Measurements from ENCODE around the gene SLC39A12.

Gene SLC39A12

DNA sequence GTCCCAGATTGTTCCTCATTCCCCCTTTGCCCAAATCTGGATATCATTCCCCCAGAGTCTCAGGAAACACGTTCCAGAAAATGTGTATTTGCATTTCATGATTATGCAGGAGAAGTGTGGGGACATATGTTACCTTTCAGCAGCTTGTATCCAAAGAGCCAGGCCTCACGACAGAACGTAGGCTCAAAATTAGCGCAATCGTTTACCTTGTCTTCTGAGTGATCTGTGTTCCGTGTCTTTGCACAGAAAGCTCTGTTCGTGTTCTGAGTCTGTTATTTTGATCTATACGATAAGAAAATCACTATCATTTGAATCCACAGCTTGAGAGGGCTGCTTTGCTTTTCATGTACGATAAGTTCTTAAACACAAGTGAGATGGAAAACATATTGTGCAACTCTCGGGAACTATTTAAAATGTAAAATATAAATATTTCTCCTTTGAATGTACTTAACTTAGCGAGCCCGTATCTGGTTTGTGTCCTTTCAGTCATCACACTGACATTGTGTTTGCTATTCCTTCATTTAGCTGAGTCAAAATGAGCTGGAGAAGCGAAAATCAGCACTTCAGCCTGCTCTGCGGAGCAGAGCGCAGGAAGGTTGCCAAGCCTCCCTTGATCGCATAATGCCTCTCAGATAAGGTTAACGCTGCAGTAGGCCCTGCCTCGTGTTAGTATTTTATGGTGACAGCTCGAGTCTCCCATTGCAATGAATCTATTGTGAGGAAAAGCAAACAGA, 108.3 kb downstream of the SLC39A12 start:
- no peak for DNase-seq (ENCODE audit: low spot score)

DNA sequence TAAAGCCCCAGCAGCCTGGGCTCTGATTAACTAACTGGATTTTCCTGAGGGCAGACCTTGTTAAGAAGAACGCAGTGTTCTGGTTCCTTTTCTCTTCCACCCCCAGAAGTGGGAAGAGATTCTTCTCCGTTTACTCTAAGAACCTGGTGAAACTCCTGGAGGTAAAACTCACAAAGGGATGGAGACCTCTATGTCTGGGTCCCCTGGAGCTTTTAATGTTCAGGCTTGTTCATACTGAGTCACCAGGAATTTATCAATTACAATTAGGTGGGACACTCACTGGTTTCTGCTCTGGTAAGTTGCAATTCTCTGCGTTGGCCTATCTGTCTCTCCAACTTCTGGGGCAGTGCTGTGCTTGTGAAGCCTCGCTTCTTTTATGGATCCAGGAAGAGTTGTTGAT, 115.2 kb downstream of the SLC39A12 start:
- no peak for DNase-seq (ENCODE audit: low spot score)

DNA sequence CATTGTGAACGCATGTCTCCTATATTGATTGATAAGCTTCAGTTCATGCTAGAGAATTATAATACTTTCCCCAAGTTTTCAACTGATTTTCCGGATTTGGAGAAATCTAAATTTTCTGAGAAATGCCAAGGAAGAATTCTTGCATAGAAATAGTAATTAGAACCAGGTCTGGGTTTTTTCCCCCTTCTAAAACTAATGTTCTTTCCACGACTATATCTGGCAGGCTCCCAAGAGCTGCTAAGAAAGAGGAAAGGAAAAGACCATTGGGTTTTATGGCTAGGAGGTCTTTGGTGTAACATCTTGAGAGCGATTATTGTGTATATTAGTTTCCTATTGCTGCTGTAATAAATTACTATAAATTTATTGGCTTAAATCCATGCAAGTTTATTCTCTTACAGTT, 116.7 kb downstream of the SLC39A12 start:
- DNase-seq (ENCODE audit: low spot score) = no peak

GRCh38 chr10:18071591-18071990, 119.9 kb downstream of the SLC39A12 start:
- DNase-seq (ENCODE audit: low spot score) = no peak

DNA sequence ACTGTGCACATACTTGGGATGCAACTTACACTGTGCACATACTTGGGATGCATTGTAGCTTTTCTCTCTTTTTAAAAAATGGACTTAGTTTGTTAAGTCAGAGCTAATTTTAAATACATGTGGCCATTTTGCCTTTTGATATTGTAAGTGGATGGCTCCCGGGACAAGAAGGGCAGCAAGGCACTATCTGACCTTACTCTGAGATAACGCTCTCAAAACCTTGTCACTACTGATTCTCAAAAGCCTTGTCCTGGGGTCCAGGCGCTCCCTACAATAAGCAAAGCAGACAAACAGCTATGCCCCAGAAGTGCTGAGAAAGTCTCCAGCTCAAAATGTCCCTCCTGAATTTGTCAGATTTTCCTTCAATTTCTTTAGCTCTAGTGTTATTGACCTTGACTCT, 121.6 kb downstream of the SLC39A12 start:
- no peak for DNase-seq (ENCODE audit: low spot score)

DNA sequence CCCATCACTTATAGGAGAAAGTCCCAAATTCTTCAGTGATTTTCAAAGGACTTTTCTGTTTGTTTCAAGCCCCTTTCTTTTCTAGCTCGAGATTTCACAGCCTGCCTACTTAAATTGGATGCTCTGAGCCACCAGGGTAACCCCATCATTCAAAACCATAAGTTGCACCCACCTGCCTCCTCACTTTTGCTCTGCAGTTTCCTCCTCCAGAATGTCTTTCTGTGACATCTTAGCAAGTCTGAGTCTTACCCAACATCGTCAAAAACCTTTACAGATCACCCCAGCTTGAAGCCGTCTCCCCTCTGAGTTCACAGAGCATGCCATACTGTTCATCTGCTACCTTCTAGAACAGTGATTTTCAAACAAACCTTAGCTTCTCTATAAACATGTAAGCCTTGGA, 124.2 kb downstream of the SLC39A12 start:
- DNase-seq (ENCODE audit: low spot score) = no peak

DNA sequence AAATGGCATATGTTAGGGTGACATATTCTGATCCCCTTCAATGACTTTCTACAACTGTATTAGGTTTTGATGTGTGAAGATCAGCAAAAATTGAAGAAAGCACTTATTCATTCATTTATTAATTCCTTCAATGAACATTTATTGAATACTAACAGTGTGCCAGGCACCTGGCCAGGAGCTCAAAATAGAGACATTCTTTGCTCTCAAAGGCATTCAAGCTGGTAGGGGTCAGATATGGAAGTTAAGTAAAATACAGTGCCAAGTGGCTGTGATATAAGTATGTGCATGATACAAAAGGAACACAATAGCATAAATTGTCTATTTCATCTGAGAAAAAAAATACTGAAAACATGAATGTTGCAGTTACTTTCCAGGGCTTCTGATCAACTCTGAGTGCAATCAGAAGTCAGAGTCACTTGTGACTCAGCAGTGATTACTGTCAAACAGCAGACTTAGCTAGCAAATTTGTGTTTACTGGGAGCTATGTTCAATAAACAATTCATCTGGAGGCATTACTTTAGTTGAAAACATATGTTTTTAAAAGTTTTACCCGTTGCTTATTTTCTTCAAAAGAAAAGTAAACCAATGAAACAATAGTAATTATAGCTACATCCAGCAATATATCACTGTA, 128.1 kb downstream of the SLC39A12 start:
- DNase-seq (ENCODE audit: low spot score) = no peak

GRCh38 chr10:18082381-18082780, 130.7 kb downstream of the SLC39A12 start:
- no peak for DNase-seq (ENCODE audit: low spot score)

DNA sequence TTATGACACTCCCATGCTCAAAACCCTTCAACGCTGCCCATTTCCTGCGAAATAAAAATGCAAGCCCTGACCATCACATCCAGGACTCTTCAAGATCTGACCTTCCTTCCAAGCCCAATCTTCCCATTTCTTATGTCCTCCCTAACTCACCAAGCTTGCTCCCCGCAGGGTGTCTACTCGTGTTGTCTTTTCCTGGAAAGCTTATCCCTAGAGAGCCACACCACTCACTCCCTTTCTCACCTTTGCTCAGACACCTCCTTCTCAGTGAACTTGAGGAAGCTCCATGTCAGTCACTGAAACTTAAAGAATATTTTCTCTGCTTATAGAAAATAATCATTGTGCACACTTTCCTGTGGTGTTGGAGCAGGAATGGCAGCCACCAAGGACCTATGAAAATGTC, 134.1 kb downstream of the SLC39A12 start:
- DNase-seq (ENCODE audit: low spot score) = no peak

DNA sequence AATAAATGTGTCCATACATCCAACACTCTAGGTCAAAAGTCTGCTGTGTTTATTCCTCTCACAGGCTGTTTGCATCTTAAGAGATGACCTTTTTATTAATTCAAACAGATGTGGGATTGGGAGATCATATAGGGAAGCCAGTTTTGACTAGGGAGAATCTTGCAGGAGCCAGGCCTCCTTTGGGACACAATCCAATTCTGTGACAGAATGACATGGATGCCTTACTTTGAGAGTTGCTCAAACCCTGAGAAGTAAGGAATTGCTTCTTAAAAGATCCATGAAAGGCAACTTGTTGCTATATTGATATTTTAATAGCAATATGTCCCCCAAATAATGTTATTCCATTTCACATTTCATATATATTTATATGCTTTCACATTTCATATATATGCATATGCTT, 135.0 kb downstream of the SLC39A12 start:
- no peak for DNase-seq (ENCODE audit: low spot score)

DNA sequence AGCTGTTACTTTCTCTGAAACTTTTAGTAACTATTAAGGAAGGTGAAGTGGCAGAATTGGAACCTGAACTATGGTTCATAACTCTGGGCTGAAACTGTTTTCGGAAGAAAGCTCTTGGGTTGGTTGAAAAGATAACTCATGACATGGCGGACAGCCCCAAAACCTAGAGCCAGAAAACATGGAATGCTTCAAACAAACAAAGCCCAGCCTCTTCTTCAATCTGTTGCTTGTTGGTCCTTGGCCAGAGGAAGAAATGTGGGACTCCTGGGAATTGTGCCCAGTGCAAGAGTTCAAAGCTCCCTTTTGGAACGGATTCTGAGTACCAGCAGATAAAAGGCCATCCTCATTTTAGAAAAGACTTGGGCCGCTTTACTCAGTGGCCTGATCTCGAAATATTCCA, 135.6 kb downstream of the SLC39A12 start:
- no peak for DNase-seq (ENCODE audit: low spot score)

All from HuH-7.5 (cell line).